Fibroblast of mammary gland (primary cell): ENCODE data around the gene RPSA.

Experiments
- DNase-seq: peaks from one replicate; pipeline ENCODE4 v3.0.0-alpha.2; 2010; ENCODE audit warnings: low read depth
- H3K4me3 ChIP-seq: 2 replicates; pipeline ENCODE4 v1.5.1; 2011; ENCODE audit warnings: low read depth, mild to moderate bottlenecking, low read length, moderate library complexity; ENCODE audit not compliant: control insufficient read depth
- TF ChIP-seq, protein P1 (sequence below): conservative IDR thresholded peaks from 2 replicates; pipeline ENCODE4 v1.5.1; 2011; ENCODE audit warnings: low read depth, low read length, inconsistent platforms; ENCODE audit not compliant: control insufficient read depth, insufficient read depth

The RPSA gene

DNA sequence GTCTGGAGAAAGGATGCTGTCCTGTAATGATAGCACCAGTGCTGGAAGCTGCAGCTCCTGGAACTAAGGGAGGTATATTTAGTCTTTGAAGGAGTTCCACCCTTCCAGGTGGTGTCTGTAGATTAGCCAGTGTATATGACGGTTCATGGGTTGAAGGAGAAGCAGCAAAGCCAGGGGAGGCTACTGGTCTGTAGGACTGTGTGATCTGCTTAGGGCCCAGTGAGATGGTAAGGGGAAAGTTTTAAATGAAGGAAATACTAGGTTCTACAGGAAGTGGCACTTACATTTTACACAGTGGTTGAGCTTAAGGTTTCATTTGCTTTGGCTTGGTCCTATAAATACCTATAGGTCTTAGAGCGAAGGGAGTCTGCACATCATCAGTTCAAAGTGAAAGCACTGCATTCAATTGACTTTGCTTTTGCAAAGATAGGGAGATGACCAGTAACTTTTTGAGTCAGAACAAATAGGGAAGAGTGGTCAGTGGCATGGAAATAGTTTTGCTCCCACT is 17.7 kb upstream of the RPSA start:
- H3K4me3 ChIP-seq = no peak overlapping the region
- DNase-seq = no peak
- TF ChIP-seq, protein P1, sequence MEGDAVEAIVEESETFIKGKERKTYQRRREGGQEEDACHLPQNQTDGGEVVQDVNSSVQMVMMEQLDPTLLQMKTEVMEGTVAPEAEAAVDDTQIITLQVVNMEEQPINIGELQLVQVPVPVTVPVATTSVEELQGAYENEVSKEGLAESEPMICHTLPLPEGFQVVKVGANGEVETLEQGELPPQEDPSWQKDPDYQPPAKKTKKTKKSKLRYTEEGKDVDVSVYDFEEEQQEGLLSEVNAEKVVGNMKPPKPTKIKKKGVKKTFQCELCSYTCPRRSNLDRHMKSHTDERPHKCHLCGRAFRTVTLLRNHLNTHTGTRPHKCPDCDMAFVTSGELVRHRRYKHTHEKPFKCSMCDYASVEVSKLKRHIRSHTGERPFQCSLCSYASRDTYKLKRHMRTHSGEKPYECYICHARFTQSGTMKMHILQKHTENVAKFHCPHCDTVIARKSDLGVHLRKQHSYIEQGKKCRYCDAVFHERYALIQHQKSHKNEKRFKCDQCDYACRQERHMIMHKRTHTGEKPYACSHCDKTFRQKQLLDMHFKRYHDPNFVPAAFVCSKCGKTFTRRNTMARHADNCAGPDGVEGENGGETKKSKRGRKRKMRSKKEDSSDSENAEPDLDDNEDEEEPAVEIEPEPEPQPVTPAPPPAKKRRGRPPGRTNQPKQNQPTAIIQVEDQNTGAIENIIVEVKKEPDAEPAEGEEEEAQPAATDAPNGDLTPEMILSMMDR = no peak

DNA sequence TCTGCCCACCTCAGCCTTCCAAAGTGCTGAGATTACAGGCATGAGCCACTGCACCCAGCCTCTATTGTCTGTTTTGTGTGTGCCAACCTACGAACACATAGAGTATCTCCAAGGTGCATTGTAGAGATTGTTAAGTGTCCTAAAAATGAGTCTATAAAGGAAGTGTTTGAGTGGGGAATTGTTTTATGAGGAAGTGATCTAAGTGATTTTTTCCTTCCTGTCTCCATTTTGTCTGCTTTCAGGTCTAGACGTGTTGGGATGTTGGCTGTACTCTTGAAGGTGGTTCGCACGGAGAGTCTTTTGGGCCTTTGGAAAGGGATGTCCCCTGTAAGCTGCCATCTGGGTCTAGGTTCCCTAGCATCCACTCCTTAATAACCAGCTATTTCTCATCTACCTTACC is 16.3 kb upstream of the RPSA start:
- no peak for DNase-seq
- TF ChIP-seq, protein P1 = no peak

DNA sequence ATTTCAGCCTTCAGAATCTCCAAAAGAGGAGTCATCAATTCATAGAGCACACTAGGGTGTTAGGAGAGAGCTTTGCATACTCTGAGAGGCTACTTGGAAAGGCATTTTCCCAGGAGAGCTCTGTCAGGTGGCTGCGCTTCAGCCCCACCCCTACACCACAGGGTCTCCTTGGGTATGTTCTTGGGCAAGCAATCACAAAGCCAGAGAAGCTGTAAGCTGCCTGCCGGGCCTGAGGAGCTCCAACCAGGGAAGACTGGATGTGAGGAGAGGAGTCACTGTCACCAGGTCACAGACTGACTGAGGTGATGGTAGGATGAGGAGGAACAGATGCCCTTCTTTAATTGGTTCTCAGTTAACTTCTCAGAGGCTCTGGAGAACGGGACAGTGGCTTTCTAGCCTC is 9.8 kb upstream of the RPSA start:
- H3K4me3 ChIP-seq = no peak overlapping the region
- TF ChIP-seq, protein P1 = no peak
- DNase-seq = no peak

More for the DNA sequence above, 16.3 kb upstream of the RPSA start:
- no peak overlapping the region for H3K4me3 ChIP-seq

DNA sequence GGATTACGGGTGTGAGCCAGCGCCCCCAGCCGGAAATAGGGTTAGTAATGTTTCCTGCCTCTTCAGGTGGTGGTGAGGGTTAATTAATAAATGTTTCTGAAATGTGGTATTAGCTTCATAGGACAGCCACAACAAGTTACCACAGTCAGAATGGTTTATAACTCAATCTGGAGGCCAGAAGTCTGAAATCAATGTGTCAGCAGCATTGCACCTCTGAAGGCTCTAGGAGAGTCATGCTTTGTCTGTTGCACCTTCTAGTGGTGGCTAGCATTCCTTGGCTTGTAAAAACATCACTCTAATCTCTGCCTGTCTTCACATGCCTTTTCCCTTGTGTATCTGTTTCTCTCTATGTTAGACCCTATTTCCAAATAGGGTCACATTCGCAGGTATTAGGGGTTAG is 7.8 kb upstream of the RPSA start:
- no peak overlapping the region for H3K4me3 ChIP-seq
- DNase-seq = no peak
- TF ChIP-seq, protein P1 = no peak

DNA sequence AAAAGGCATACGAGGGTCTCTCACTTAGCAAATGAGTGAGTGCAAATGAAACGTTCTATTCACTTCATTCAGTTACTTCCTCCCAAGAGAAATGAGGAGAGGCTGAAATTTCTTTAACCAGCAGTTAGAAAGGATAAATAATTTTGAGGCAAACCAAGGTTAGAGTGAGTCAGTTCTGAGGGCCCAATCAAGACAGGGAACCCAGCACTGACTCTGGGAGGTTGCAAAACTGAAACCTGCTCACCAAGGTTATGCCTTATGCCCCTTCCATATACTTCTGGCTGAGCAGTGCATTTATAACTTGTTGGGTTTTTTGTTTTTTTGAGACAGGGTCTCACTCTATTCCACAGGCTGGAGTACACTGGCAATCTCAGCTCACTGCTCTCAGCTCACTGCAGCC is 4.5 kb upstream of the RPSA start:
- TF ChIP-seq, protein P1 = no peak
- H3K4me3 ChIP-seq = no peak overlapping the region
- DNase-seq = peak; percentile 19

DNA sequence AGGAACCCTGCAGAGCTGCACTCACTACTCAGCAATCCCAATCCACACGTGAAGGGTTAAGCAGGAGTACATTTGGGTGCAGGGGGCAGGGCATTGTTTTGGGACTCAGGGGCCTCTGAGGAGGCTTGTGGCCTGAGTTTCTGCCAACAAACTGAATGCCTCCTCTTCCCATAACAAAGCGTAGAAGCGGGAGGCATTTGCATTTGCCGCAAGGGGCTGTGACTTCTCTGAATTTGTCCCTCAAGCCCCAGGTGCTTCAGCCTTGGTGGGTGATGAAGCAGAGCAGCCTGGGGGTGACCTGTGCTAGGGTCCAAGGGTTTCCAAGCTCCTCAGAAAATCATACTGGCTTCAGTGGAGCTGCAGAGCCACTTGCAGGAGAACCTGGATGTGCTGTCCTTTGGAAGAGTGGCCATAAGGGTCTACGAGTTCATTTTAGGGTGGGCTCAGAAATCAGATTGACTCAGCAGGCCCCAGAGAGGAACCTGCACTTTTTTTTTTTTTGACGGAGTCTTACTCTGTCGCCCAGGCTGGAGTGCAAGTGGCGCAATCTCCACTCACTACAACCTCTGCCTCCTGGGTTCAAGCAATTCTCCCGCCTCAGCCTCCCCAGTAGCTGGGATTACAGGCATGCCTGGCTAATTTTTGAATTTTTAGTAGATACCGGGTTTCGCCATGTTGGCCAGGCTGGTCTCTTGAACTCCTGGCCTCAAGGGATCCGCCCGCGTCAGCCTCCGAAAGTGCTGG is 1.4 kb upstream of the RPSA start:
- no peak overlapping the region for H3K4me3 ChIP-seq
- TF ChIP-seq, protein P1 = no peak
- no peak for DNase-seq
